Dedifferentiated amniotic fluid mesenchymal stem cell (primary cell): Measurements from ENCODE around the gene NDUFA13.

Experiments
- DNase-seq: peaks from one replicate; pipeline ENCODE4 v3.0.0-alpha.2; 2016; ENCODE audit errors: extremely low spot score

The NDUFA13 gene

DNA sequence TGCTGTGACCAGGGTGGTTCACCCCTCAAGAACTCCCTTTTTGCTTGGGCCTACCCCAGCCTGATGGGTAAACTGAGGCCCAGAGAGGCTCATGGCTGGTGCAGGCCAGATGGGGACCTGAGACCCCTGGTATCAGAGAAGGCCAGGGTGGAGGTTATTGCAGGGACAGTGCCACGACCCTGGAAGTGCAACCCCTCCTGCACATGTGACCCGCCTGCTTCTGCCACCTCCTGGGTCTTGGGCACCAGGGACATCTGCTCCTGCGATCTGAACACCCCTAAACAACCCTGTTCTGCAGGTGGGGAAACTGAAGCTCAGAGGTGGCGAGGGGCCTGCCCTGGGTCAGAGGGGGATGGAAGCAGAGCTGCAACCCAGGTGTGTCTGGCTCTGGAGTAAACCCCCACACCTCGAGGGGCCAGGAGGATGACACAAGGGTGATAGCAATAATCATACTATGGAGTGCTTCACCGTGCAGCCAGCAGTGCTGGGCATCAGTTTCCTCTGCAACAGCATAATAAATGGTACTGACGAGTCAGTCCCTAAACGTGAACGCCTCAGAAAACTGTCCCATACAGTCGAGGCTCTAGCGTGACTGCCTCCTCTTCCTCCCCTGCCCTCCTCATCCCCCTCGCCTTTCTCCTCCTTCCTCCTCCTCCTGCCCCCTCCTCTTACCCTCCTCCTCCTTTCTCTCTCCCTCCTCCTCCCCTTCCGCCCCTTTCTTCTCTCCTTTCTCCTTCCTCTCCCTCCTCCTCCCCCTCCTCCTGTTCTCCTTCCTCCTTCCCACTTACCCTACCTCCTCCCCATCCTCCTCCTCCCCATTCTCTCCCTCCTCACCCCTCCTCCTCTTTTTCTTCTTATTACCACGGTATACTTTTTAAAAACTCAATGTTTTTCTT lies 17.0 kb downstream of the NDUFA13 start:
- no peak for DNase-seq

GRCh38 chr19:19533841-19534240 lies 17.8 kb downstream of the NDUFA13 start:
- no peak for DNase-seq

DNA sequence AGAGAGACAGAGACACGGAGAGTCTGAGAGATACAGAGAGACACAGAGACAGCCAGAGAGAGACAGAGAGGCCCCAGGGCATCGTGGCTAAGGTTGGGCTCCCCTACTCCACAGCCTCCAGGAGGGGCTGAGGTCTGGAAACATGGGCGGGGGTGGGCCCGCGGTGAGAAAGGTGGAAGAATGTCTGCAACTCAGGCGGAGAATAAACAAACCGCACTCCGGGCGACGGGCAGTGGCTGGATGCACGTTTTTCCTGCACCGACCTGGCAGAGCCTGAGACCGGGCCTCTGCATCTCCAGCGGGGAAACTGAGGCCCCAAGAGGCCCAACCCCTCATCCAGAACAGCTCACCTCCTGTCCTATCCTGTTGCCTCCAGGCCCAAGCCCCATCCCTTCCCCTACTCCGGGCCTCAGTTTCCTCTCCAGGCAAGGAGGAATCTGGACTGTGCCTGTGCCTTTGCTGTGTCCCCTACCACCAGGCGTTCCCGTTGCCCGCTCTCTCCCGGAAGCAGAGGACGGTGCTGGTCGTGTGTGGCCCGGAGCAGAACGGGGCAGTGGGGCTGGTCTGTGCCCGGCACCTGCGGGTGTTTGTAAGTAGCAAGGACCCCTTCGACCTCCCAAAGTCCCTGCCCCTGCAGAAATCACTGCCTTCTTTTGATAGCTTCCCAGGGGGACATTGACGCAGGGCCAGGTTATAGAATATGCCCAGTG lies 18.7 kb downstream of the NDUFA13 start:
- no peak for DNase-seq

- no peak for DNase-seq
These were observed 19.5 kb downstream of the NDUFA13 start for GRCh38 chr19:19535311-19536191.

DNA sequence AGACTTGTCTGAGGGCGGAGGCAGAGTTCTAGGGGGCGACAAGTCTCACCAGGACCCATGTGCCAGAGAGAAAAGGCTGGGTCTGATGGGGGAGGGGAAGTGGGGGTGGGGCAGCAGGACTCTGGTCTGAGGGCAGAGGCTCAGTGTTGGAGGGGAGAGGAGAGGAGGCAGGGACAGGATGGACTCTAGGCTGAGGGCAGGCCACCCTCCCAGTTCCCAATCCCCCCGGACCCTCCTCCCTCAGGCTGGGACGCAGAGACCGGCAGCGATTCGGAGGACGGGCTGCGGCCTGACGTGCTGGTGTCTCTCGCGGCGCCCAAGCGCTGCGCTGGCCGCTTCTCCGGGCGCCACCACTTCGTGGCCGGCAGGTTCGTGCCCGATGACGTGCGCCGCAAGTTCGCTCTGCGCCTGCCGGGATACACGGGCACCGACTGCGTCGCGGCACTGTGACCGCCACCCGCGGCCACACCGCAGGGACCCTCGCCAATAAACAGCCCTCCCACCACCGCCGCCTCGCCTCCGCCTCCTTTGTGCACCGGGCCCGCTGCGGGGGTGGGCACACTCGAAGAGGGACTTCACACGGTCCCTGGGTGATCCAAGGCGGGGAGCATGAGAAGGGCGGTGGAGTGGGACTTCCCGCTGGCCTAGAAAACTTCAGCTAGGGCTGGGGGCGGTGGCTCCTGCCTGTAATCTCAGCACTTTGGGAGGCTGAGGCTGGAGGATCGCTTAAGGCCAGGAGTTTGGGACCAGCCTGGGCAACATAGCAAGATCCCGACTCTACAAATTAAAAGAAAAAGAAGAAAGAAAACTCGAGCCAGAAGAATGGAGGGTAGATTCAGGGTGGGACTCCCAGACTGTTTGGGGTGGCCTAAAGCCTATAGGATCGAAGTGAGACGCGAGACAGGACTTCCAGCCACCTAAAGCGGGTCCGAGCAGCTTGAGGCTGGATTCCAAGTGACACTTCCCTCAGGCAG lies 21.3 kb downstream of the NDUFA13 start:
- no peak for DNase-seq

DNA sequence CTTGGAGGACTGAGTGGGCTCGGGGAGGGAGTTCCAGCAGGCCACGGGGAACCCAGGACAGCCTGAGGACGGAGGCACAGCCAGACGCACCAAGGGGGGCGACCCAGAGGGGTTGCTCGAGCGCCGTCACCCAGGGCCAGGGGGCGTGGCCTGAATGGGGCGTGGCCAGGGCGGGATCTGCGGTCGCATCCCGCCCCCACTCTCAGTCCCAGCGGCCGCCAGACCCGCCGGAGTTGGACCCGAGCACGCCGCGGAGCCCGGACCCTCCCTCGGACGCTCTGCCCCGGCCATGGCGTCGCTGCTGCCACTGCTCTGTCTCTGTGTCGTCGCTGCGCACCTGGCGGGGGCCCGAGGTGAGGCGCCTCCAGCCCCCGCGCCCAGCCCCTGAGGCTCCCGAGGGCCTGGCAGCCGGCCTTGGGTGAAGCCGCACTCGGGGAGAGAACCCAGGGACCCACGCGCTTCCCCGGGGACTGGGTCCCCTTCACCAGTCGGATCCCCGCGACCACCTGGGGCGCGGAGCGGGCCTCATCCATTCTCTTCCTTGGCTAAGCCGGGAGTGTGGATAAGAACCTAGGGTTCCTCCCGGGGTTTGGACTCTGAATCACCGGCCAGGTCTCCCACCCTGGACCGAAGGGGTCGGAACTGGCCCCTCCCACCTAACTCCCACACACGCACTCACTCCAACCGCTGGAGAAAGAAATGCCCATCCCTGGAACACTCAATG lies 22.2 kb downstream of the NDUFA13 start, which contains the start of gene CILP2:
Gene CILP2 (plus strand): TSS at position 205 of the 724 bp plus-strand sequence. CDS start 85 bp downstream, at position 290.
- no peak for DNase-seq

- no peak for DNase-seq
These were observed 22.8 kb downstream of the NDUFA13 start for GRCh38 chr19:19538785-19539166.

GRCh38 chr19:19539698-19540063 lies 23.7 kb downstream of the NDUFA13 start:
- DNase-seq: no peak

GRCh38 chr19:19540064-19540714 lies 24.2 kb downstream of the NDUFA13 start:
- DNase-seq: no peak

GRCh38 chr19:19540715-19541515 lies 24.9 kb downstream of the NDUFA13 start:
- DNase-seq: no peak

DNA sequence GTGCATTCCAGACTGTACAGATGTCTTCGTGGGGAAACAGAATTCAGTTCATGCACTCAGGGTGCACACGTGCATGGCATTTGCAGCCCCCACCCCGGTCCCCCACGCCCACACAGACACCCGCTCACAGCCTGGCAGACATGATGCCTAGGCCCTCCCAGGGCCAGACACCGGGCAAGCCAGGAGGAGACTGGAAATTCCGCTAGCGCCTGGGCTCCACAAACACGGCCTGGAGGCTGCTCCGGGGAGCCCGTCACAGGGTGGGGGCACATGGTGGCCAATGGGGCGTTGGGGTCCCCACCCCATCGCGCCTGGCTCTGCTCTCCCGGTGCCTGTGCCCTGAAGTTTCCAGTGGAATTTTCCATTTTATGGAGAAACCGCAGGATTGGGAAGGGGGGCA lies 25.6 kb downstream of the NDUFA13 start:
- DNase-seq: no peak

DNA sequence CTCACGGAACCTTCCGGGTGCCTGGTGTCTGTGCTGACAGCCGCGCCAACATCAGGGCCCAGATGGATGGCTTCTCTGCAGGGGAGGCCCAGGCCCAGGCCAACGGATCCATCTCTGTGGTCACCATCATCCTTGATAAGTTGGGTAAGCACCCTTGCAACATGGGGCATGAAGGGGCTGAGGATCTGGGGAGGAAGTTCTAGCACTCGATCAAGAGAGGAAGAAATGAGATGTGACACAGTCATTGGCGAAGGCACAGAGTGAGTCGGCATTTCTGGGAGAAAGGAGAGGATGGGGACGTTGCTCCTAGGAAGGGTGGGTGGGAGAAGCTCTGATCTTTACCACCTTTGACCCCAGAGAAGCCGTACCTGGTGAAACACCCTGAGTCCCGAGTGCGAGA lies 26.5 kb downstream of the NDUFA13 start:
- no peak for DNase-seq

- no peak for DNase-seq
These were observed 27.1 kb downstream of the NDUFA13 start for GRCh38 chr19:19543101-19543500.

GRCh38 chr19:19543640-19544039 lies 27.6 kb downstream of the NDUFA13 start:
- no peak for DNase-seq

DNA sequence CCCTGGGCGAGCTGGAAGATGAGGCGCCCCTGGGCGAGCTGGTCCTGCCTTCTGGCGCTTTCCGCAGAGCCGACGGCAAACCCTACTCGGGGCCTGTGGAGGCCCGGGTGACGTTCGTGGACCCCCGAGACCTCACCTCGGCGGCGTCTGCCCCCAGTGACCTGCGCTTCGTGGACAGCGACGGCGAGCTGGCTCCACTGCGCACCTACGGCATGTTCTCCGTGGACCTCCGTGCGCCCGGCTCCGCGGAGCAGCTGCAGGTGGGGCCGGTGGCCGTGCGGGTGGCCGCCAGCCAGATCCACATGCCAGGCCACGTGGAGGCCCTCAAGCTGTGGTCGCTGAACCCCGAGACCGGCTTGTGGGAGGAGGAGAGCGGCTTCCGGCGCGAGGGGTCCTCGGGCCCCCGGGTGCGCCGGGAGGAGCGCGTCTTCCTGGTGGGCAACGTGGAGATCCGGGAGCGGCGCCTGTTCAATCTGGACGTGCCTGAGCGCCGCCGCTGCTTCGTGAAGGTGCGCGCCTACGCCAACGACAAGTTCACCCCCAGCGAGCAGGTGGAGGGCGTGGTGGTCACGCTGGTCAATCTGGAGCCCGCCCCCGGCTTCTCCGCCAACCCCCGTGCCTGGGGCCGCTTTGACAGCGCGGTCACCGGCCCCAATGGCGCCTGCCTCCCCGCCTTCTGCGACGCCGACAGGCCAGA lies 28.4 kb downstream of the NDUFA13 start:
- DNase-seq: no peak

- no peak for DNase-seq
These were observed 29.0 kb downstream of the NDUFA13 start for GRCh38 chr19:19544954-19545591.

DNA sequence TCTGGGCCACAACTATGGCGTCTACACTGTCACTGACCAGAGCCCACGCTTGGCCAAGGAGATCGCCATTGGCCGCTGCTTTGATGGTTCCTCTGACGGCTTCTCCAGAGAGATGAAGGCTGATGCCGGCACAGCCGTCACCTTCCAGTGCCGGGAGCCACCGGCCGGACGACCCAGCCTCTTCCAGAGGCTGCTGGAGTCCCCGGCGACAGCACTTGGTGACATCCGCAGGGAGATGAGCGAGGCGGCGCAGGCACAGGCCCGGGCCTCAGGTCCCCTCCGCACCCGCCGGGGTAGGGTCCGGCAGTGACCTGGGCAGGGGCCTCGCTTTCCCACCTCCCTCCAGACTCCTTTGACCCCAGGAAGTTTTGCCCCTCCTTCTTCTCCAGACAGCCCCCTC lies 29.7 kb downstream of the NDUFA13 start:
- DNase-seq: no peak

GRCh38 chr19:19546751-19547162 lies 30.7 kb downstream of the NDUFA13 start:
- DNase-seq: no peak
